ENCODE results near the gene NR1D2. TPM values are rescaled to one million over a fixed set of nuclear protein-coding genes. Genes with fewer than 3 reads are reported as not detected.
A peak's percentile ranks its signal among the peaks of the same experiment; 100 is the strongest.
"Not testable (repeated sequence)": the region's sequence is repeated elsewhere in the genome, so short reads cannot be mapped to it uniquely, and the experiment has no call there.

The NR1D2 gene
- polyA plus RNA-seq (2013, experiment 1 of 4): 25.6 TPM
- 32.7 TPM for polyA plus RNA-seq (2013, experiment 2 of 4)
- 28.5 TPM for polyA plus RNA-seq (2013, experiment 3 of 4)
- 31.3 TPM for polyA plus RNA-seq (2013, experiment 4 of 4)

DNA sequence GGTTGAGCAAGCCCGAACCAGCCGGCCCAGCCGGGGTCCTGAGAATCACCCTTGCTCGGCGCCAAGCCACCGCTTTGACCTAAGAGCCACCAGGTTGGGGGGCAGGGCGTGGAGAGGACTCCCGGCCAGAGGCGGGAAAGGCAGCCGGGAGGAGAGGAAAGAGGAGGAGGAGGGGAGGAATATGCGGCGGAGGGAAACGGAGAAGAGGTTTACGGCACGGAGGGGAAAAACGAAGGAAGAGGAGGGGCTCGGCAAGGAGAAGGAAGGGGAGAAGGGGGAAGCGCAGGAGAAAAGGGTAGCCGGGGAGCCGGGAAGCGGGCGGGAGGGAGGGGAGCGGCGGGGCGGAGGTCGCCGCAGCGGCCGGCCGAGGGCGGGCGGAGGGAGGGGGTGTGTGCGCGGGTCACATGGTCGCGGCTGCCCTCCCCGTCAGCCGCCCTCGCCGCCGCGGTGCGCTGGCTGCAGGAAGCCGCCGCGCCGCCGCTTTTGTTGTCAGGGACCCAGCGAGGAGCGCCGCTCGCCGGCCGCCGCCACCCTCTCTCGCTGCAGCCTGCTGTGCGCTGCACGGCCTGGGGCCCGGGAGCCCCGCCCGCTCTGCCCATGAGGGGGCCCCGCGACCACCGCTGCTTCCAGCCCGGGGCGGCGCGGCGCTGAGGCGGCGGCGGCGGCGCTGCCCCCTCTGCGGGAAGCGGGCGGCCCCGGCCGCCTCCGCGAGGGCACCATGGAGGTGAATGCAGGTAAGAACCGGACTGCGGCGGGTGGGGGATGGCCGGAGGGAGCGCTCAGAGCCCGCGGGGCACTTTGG is at the start of gene NR1D2:
NR1D2 (plus strand) TSS at position 426 of the 802 bp plus-strand sequence; CDS start at position 719, 293 bp downstream.
- Histone ChIP-seq H3K36me3 (ENCODE audit: control insufficient read depth, insufficient read depth, low read length) (no peaks in the 10 kb centered on the region), H3K27me3 (ENCODE audit: control insufficient read depth, insufficient read depth, low read length, poor library complexity, severe bottlenecking) (no peaks in the 10 kb centered on the region), H3K4me1 (ENCODE audit: control insufficient read depth, insufficient read depth, low read length) (peaks cover 13% of the 10 kb centered on the region), H3K9me3 (ENCODE audit: control insufficient read depth, low read length) (no peaks in the 10 kb centered on the region), H3K27ac (ENCODE audit: insufficient read depth, low read depth, low read length, poor library complexity, severe bottlenecking) (peak within 1 kb of the TSS; percentile 99), H3K4me3 (ENCODE audit: insufficient read depth, low read depth, low read length) (peak within 1 kb of the TSS; percentile 64)
- WGBS, 2 experiments: 0 to 1% methylated on average over 88 of the region's 88 CpGs

DNA sequence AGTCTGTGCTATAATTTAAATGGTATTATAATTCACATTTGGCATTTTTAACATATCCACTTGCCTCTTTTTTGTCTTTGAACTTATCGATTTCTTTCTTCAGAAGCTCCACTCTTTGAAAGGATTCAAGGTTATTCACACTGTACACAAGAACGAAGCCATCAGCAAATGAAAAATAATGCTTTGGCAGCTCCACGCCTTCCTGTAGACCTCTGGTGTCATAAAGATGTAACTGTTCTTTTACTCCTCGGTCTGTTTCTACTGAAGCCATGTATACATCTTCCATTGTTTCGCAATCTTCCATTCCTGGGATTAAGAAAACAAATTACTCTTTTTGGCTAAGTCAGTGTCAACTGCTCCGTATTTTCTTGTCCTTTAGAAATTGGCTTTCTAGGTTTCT is 44.3 kb upstream of the NR1D2 start:
- Histone ChIP-seq H3K4me3 (ENCODE audit: insufficient read depth, low read depth, low read length) (no peak overlapping the region), H3K36me3 (ENCODE audit: control insufficient read depth, insufficient read depth, low read length) (peaks cover 41% of the 10 kb centered on the region), H3K27ac (ENCODE audit: insufficient read depth, low read depth, low read length, poor library complexity, severe bottlenecking) (no peak overlapping the region), H3K4me1 (ENCODE audit: control insufficient read depth, insufficient read depth, low read length) (no peaks in the 10 kb centered on the region), H3K9me3 (ENCODE audit: control insufficient read depth, low read length) (no peaks in the 10 kb centered on the region), H3K27me3 (ENCODE audit: control insufficient read depth, insufficient read depth, low read length, poor library complexity, severe bottlenecking) (no peaks in the 10 kb centered on the region)
- 93 to 98% methylated on average over 6 of the region's 6 CpGs for WGBS, 2 experiments

- Histone ChIP-seq H3K27ac (ENCODE audit: insufficient read depth, low read depth, low read length, poor library complexity, severe bottlenecking) (no peak overlapping the region), H3K4me1 (ENCODE audit: control insufficient read depth, insufficient read depth, low read length) (no peaks in the 10 kb centered on the region), H3K9me3 (ENCODE audit: control insufficient read depth, low read length) (no peaks in the 10 kb centered on the region), H3K4me3 (ENCODE audit: insufficient read depth, low read depth, low read length) (no peak overlapping the region), H3K27me3 (ENCODE audit: control insufficient read depth, insufficient read depth, low read length, poor library complexity, severe bottlenecking) (no peaks in the 10 kb centered on the region), H3K36me3 (ENCODE audit: control insufficient read depth, insufficient read depth, low read length) (peaks cover 18% of the 10 kb centered on the region)
Observed at GRCh38 chr3:23904545-23904944, 40.5 kb upstream of the NR1D2 start.

DNA sequence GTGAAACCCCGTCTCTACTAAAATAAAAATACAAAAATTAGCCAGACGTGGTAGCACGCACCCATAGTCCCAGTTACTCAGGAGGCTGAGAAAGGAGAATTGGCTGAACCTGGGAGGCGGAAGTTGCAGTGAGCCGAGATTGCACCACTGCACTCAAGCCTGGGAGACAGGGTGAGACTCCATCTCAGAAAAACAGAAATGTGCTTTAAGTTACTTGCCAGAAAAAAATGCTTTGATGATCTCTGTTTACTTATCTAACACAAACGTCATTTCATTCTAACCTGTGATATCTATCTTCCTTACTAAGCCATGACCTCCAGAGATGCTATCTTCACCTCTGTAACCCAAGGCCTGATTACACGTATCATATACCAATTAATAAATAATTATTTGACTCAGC is 35.7 kb upstream of the NR1D2 start:
- H3K9me3 ChIP-seq (ENCODE audit: control insufficient read depth, low read length): no peaks in the 10 kb centered on the region
- WGBS, 2 experiments: 93 to 97% methylated on average over 7 of the region's 7 CpGs
- H3K36me3 ChIP-seq (ENCODE audit: control insufficient read depth, insufficient read depth, low read length): peaks cover 5% of the 10 kb centered on the region
- H3K4me1 ChIP-seq (ENCODE audit: control insufficient read depth, insufficient read depth, low read length): no peaks in the 10 kb centered on the region
- no peak overlapping the region for H3K27ac ChIP-seq (ENCODE audit: insufficient read depth, low read depth, low read length, poor library complexity, severe bottlenecking)
- no peaks in the 10 kb centered on the region for H3K27me3 ChIP-seq (ENCODE audit: control insufficient read depth, insufficient read depth, low read length, poor library complexity, severe bottlenecking)
- no peak overlapping the region for H3K4me3 ChIP-seq (ENCODE audit: insufficient read depth, low read depth, low read length)

- Histone ChIP-seq H3K36me3 (ENCODE audit: control insufficient read depth, insufficient read depth, low read length) (no peaks in the 10 kb centered on the region), H3K27ac (ENCODE audit: insufficient read depth, low read depth, low read length, poor library complexity, severe bottlenecking) (no peak overlapping the region), H3K4me3 (ENCODE audit: insufficient read depth, low read depth, low read length) (no peak overlapping the region), H3K4me1 (ENCODE audit: control insufficient read depth, insufficient read depth, low read length) (peaks cover 10% of the 10 kb centered on the region), H3K27me3 (ENCODE audit: control insufficient read depth, insufficient read depth, low read length, poor library complexity, severe bottlenecking) (no peaks in the 10 kb centered on the region), H3K9me3 (ENCODE audit: control insufficient read depth, low read length) (no peaks in the 10 kb centered on the region)
- WGBS, 2 experiments: 94 to 100% methylated on average over 2 of the region's 2 CpGs
Observed at GRCh38 chr3:23911397-23911796, 33.7 kb upstream of the NR1D2 start.

DNA sequence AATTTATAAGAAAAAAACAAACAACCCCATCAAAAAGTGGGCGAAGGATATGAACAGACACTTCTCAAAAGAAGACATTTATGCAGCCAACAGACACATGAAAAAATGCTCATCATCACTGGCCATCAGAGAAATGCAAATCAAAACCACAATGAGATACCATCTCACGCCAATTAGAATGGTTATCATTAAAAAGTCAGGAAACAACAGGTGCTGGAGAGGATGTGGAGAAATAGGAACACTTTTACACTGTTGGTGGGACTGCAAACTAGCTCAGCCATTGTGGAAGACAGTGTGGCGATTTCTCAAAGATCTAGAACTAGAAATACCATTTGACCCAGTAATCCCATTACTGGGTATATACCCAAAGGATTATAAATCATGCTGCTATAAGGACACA is 32.8 kb upstream of the NR1D2 start:
- not testable (repeated sequence) for H3K36me3 ChIP-seq (ENCODE audit: control insufficient read depth, insufficient read depth, low read length); H3K27me3 ChIP-seq (ENCODE audit: control insufficient read depth, insufficient read depth, low read length, poor library complexity, severe bottlenecking); H3K4me3 ChIP-seq (ENCODE audit: insufficient read depth, low read depth, low read length); H3K27ac ChIP-seq (ENCODE audit: insufficient read depth, low read depth, low read length, poor library complexity, severe bottlenecking); H3K9me3 ChIP-seq (ENCODE audit: control insufficient read depth, low read length)
- peaks cover 10% of the 10 kb centered on the region for H3K4me1 ChIP-seq (ENCODE audit: control insufficient read depth, insufficient read depth, low read length)
- WGBS, 2 experiments: 86 to 90% methylated on average over 2 of the region's 3 CpGs

DNA sequence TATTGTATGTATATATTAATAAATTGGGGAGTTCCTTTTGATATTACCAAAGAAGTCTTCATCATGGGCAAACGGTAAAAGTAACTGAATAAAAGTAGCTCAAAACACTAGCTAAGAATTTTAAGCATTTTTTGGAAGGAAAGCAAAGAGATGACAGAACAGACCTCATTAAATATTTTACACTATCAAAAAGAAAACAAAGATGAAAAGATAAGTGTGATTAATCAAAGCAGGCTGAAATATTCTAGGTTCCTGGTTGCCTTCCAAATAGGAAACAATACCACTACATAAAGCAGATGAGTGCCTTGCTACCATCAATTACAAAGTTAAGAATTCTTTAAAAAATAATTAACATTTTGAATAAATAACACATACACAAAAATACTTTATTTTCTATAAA is 31.9 kb upstream of the NR1D2 start:
- peaks cover 10% of the 10 kb centered on the region for H3K4me1 ChIP-seq (ENCODE audit: control insufficient read depth, insufficient read depth, low read length)
- 90% methylated on average over 1 of the region's 1 CpG; no CpG with 5 or more reads in 1 of the 2 experiments for WGBS, 2 experiments
- H3K36me3 ChIP-seq (ENCODE audit: control insufficient read depth, insufficient read depth, low read length): peaks cover 4% of the 10 kb centered on the region
- no peaks in the 10 kb centered on the region for H3K9me3 ChIP-seq (ENCODE audit: control insufficient read depth, low read length)
- H3K4me3 ChIP-seq (ENCODE audit: insufficient read depth, low read depth, low read length): no peak overlapping the region
- H3K27ac ChIP-seq (ENCODE audit: insufficient read depth, low read depth, low read length, poor library complexity, severe bottlenecking): no peak overlapping the region
- H3K27me3 ChIP-seq (ENCODE audit: control insufficient read depth, insufficient read depth, low read length, poor library complexity, severe bottlenecking): no peaks in the 10 kb centered on the region

GRCh38 chr3:23913873-23914743 is 31.0 kb upstream of the NR1D2 start:
- 89 to 93% methylated on average over 1 to 2 of the region's 3 CpGs for WGBS, 2 experiments
- Histone ChIP-seq H3K27me3 (ENCODE audit: control insufficient read depth, insufficient read depth, low read length, poor library complexity, severe bottlenecking) (no peaks in the 10 kb centered on the region), H3K27ac (ENCODE audit: insufficient read depth, low read depth, low read length, poor library complexity, severe bottlenecking) (no peak overlapping the region), H3K9me3 (ENCODE audit: control insufficient read depth, low read length) (no peaks in the 10 kb centered on the region), H3K4me3 (ENCODE audit: insufficient read depth, low read depth, low read length) (no peak overlapping the region), H3K36me3 (ENCODE audit: control insufficient read depth, insufficient read depth, low read length) (peaks cover 8% of the 10 kb centered on the region), H3K4me1 (ENCODE audit: control insufficient read depth, insufficient read depth, low read length) (peaks cover 10% of the 10 kb centered on the region)

DNA sequence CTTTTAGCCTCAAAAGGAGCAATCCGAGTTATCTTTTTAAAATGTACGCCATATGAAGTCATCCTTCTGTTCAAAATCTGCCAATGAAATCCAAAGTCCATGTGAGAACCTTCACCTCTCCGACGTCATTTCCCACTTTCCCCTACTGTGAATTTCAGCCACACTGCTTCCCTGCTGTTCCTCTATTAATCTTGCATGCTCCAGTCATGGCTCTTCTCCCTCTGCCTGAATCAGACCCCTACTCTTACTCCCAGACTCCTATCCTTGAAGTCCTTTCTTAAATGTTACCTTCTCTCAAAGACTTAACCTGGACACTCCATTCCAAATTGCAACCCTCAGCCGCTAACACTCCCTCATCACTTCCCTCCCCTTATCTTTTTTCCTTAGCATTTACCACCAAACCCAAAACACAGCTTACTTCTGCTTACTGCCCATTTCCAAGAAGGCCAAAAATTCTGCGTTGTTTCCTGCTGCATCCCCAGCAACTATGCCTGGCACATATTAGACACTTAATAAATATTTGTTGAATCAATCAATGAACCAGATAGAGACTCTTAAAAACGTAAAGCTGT is 29.5 kb upstream of the NR1D2 start:
- no peak overlapping the region for H3K27ac ChIP-seq (ENCODE audit: insufficient read depth, low read depth, low read length, poor library complexity, severe bottlenecking)
- H3K4me3 ChIP-seq (ENCODE audit: insufficient read depth, low read depth, low read length): peak overlapping the region; percentile 97
- peaks cover 12% of the 10 kb centered on the region for H3K36me3 ChIP-seq (ENCODE audit: control insufficient read depth, insufficient read depth, low read length)
- no peaks in the 10 kb centered on the region for H3K27me3 ChIP-seq (ENCODE audit: control insufficient read depth, insufficient read depth, low read length, poor library complexity, severe bottlenecking)
- H3K9me3 ChIP-seq (ENCODE audit: control insufficient read depth, low read length): no peaks in the 10 kb centered on the region
- 39 to 41% methylated on average over 7 of the region's 7 CpGs for WGBS, 2 experiments
- H3K4me1 ChIP-seq (ENCODE audit: control insufficient read depth, insufficient read depth, low read length): peaks cover 10% of the 10 kb centered on the region

All from ectodermal cell (in vitro differentiated cells).